ENCODE measurements around the gene LPO.

The LPO gene

DNA sequence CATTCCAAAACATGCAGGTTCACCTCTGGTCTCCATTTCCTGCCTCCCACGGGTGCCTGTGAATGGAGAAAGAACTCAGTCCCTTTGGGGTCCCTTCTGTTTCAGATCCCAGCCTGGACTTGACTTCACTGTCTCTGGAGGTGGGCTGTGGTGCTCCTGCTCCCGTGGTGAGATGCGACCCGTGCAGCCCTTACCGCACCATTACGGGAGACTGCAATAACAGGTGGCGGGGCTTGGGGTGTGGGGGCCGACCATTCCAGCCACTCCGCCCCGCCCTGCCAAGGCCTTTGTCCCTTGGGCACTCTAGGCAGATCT, 10.5 kb downstream of the LPO start:
- TF ChIP-seq, protein P1, sequence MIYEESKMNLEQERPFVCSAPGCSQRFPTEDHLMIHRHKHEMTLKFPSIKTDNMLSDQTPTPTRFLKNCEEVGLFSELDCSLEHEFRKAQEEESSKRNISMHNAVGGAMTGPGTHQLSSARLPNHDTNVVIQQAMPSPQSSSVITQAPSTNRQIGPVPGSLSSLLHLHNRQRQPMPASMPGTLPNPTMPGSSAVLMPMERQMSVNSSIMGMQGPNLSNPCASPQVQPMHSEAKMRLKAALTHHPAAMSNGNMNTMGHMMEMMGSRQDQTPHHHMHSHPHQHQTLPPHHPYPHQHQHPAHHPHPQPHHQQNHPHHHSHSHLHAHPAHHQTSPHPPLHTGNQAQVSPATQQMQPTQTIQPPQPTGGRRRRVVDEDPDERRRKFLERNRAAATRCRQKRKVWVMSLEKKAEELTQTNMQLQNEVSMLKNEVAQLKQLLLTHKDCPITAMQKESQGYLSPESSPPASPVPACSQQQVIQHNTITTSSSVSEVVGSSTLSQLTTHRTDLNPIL (CRISPR knock-in tag; IDR thresholded peaks at IDR 0.05; ENCODE audit: low read depth) = no peak
- TF ChIP-seq OSR1 (CRISPR knock-in tag; IDR thresholded peaks at IDR 0.05) = no peak
- no peak for TF ChIP-seq SNAI2 (CRISPR knock-in tag; IDR thresholded peaks at IDR 0.05)
- no peak for TF ChIP-seq ZNF565 (CRISPR knock-in tag; conservative IDR thresholded peaks at IDR 0.05; ENCODE audit: low read depth)
- no peak for TF ChIP-seq ARNTL (CRISPR knock-in tag; IDR thresholded peaks at IDR 0.05; ENCODE audit: borderline replicate concordance, low read depth)
- no peak for TF ChIP-seq ZFP3 (CRISPR knock-in tag; IDR thresholded peaks at IDR 0.05)
- no peak for TF ChIP-seq TCF4 (CRISPR knock-in tag; IDR thresholded peaks at IDR 0.05; ENCODE audit: borderline replicate concordance)
- TF ChIP-seq ESRRG (CRISPR knock-in tag; IDR thresholded peaks at IDR 0.05) = no peak
- no peak for TF ChIP-seq ZNF70 (CRISPR knock-in tag; IDR thresholded peaks at IDR 0.05)
- TF ChIP-seq BACH2 (CRISPR knock-in tag; IDR thresholded peaks at IDR 0.05; ENCODE audit: borderline replicate concordance) = no peak
- no peak for TF ChIP-seq PPARA (CRISPR knock-in tag; IDR thresholded peaks at IDR 0.05; ENCODE audit: borderline replicate concordance)
- TF ChIP-seq ZFP30 (CRISPR knock-in tag; IDR thresholded peaks at IDR 0.05) = no peak
- TF ChIP-seq ISL1 (CRISPR knock-in tag; IDR thresholded peaks at IDR 0.05) = no peak
- no peak for TF ChIP-seq GLIS3 (CRISPR knock-in tag; IDR thresholded peaks at IDR 0.05)
- TF ChIP-seq, protein P2, sequence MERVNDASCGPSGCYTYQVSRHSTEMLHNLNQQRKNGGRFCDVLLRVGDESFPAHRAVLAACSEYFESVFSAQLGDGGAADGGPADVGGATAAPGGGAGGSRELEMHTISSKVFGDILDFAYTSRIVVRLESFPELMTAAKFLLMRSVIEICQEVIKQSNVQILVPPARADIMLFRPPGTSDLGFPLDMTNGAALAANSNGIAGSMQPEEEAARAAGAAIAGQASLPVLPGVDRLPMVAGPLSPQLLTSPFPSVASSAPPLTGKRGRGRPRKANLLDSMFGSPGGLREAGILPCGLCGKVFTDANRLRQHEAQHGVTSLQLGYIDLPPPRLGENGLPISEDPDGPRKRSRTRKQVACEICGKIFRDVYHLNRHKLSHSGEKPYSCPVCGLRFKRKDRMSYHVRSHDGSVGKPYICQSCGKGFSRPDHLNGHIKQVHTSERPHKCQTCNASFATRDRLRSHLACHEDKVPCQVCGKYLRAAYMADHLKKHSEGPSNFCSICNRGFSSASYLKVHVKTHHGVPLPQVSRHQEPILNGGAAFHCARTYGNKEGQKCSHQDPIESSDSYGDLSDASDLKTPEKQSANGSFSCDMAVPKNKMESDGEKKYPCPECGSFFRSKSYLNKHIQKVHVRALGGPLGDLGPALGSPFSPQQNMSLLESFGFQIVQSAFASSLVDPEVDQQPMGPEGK (CRISPR knock-in tag; IDR thresholded peaks at IDR 0.05; ENCODE audit: borderline replicate concordance) = no peak
- no peak for TF ChIP-seq RARB (CRISPR knock-in tag; IDR thresholded peaks at IDR 0.05)
- peak; percentile 5; the same call in 2 of the 3 replicates for ATAC-seq

DNA sequence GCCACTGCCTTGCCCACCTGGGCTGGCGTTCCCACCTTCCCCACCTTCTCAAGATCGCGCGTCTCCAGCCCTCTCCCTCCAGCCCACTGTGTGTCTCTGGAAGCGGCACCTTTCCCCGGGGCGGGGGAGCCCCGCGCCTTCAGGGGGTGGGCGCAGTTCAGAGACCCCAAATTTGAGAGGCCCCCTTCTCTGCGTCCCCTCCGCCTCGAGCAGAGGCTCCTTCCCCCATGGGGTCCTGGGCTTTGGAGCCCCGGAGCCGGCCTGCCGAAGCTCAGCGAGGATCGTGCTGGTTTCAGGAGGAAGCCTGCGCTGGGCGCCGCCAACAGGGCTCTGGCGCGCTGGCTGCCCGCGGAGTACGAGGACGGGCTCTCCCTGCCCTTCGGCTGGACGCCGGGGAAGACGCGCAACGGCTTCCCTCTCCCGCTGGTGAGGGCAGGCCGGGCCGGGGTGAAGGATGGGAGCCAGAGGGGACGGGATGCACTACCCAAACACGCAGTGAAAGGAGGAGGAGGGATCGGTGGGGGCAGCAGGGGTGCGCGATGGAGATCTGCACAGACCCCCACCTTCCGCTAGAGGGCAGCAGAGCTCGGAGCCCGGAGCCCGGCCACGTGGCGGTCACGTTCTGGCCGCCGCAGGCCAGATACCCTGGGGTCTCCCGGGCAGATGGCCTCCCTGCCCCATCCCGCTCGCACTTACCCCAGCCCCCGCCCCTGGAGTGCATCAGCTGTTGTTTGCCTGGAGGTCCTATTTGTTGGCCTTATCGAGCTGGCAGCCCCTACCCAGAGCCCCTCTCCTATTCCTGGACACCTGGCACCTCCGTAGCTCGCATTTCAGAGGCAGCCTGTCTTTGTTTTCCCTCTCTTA, 11.1 kb downstream of the LPO start:
- TF ChIP-seq SNAI2 (CRISPR knock-in tag; IDR thresholded peaks at IDR 0.05) (no peak), CSDC2 (CRISPR knock-in tag; IDR thresholded peaks at IDR 0.05) (no peak), TCF4 (CRISPR knock-in tag; IDR thresholded peaks at IDR 0.05; ENCODE audit: borderline replicate concordance) (peak; percentile 19; the same call in 1 of the 2 replicates), ZFP3 (CRISPR knock-in tag; IDR thresholded peaks at IDR 0.05) (peak; percentile 41; the same call in 1 of the 2 replicates), PPARA (CRISPR knock-in tag; IDR thresholded peaks at IDR 0.05; ENCODE audit: borderline replicate concordance) (no peak), ARNTL (CRISPR knock-in tag; IDR thresholded peaks at IDR 0.05; ENCODE audit: borderline replicate concordance, low read depth) (no peak), TOX (CRISPR knock-in tag; IDR thresholded peaks at IDR 0.05; ENCODE audit: borderline replicate concordance) (no peak)

DNA sequence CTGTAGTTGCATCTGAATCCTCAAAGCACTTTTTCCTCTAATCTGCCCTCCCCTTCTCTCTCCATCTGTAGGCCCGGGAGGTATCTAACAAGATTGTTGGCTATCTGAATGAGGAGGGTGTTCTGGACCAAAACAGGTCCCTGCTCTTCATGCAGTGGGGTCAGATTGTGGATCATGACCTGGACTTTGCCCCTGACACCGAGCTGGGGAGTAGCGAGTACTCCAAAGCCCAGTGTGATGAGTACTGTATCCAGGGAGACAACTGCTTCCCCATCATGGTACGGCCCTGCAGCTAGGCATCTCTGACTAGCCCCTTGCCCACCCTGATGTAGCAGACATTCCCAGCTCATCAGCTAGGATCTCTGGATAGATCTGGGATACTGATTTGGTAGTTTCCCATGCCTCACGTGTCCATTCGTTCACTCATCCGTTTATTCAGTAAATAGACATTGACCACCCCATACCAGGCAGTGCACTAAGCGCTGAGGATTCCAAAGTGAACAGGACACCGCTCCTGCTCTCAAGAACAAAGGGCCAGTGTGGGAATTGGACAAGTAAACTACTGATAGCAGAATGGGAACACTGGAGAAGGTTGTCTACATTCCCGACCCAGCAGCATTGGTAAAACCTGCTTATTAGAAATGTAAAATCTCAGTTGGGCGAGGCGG, 12.1 kb downstream of the LPO start:
- TF ChIP-seq ESRRG (CRISPR knock-in tag; IDR thresholded peaks at IDR 0.05) (no peak), ZNF565 (CRISPR knock-in tag; conservative IDR thresholded peaks at IDR 0.05; ENCODE audit: low read depth) (no peak), ARNTL (CRISPR knock-in tag; IDR thresholded peaks at IDR 0.05; ENCODE audit: borderline replicate concordance, low read depth) (no peak), ISL1 (CRISPR knock-in tag; IDR thresholded peaks at IDR 0.05) (no peak), TCF4 (CRISPR knock-in tag; IDR thresholded peaks at IDR 0.05; ENCODE audit: borderline replicate concordance) (no peak), BACH2 (CRISPR knock-in tag; IDR thresholded peaks at IDR 0.05; ENCODE audit: borderline replicate concordance) (no peak), OSR1 (CRISPR knock-in tag; IDR thresholded peaks at IDR 0.05) (no peak), CSDC2 (CRISPR knock-in tag; IDR thresholded peaks at IDR 0.05) (no peak), SNAI2 (CRISPR knock-in tag; IDR thresholded peaks at IDR 0.05) (no peak), PPARA (CRISPR knock-in tag; IDR thresholded peaks at IDR 0.05; ENCODE audit: borderline replicate concordance) (no peak), GLIS3 (CRISPR knock-in tag; IDR thresholded peaks at IDR 0.05) (no peak), ZFP3 (CRISPR knock-in tag; IDR thresholded peaks at IDR 0.05) (no peak), ZNF8 (CRISPR knock-in tag; IDR thresholded peaks at IDR 0.05) (no peak)
- TF ChIP-seq, protein P2 (CRISPR knock-in tag; IDR thresholded peaks at IDR 0.05; ENCODE audit: borderline replicate concordance) = no peak
- TF ChIP-seq, protein P3, sequence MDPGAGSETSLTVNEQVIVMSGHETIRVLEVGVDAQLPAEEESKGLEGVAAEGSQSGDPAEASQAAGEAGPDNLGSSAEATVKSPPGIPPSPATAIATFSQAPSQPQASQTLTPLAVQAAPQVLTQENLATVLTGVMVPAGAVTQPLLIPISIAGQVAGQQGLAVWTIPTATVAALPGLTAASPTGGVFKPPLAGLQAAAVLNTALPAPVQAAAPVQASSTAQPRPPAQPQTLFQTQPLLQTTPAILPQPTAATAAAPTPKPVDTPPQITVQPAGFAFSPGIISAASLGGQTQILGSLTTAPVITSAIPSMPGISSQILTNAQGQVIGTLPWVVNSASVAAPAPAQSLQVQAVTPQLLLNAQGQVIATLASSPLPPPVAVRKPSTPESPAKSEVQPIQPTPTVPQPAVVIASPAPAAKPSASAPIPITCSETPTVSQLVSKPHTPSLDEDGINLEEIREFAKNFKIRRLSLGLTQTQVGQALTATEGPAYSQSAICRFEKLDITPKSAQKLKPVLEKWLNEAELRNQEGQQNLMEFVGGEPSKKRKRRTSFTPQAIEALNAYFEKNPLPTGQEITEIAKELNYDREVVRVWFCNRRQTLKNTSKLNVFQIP (CRISPR knock-in tag; IDR thresholded peaks at IDR 0.05; ENCODE audit: borderline replicate concordance, low read depth) = no peak
- TF ChIP-seq, protein P4, sequence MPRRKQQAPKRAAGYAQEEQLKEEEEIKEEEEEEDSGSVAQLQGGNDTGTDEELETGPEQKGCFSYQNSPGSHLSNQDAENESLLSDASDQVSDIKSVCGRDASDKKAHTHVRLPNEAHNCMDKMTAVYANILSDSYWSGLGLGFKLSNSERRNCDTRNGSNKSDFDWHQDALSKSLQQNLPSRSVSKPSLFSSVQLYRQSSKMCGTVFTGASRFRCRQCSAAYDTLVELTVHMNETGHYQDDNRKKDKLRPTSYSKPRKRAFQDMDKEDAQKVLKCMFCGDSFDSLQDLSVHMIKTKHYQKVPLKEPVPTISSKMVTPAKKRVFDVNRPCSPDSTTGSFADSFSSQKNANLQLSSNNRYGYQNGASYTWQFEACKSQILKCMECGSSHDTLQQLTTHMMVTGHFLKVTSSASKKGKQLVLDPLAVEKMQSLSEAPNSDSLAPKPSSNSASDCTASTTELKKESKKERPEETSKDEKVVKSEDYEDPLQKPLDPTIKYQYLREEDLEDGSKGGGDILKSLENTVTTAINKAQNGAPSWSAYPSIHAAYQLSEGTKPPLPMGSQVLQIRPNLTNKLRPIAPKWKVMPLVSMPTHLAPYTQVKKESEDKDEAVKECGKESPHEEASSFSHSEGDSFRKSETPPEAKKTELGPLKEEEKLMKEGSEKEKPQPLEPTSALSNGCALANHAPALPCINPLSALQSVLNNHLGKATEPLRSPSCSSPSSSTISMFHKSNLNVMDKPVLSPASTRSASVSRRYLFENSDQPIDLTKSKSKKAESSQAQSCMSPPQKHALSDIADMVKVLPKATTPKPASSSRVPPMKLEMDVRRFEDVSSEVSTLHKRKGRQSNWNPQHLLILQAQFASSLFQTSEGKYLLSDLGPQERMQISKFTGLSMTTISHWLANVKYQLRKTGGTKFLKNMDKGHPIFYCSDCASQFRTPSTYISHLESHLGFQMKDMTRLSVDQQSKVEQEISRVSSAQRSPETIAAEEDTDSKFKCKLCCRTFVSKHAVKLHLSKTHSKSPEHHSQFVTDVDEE (CRISPR knock-in tag; IDR thresholded peaks at IDR 0.05) = no peak
- no peak for ATAC-seq

More for the DNA sequence above, 11.1 kb downstream of the LPO start:
- ATAC-seq = peak; percentile 91
